ENCODE data around the gene NPFFR1.

DNA sequence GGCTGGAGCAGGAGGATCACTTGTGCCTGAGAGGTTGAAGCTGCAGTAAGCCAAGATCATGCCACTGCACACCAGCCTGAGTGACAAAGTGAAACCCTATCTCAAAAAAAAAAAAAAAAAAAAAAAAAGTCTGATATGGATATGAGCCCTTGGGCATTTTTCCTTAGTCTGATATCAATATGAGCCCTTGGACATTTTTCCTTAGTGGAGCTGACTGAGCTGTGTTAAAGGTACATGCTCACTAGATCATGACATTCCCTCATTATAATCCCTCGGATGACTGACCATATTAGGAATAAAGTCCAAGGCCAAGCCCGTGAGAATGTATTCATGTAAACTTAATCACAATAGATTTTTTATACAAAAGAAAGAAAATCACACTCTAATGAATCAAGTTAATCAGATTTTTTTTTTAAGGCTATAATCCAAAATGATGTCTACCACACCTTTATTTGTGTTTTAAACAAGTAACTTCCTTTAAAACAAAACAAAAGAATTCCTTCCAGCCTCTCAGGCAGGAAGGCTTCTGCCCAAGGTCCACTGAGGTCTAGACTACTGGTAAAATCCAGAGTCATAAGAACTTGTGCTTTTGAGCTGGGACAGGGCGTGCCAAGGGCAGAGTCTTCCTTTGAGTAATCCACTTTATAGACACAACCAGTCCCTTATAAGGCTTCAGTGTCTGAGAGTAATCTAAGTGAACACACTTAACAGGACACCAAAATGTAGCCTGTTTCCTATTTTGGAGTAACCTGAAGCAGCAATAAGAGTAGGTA is 56.1 kb downstream of the NPFFR1 start:
- TF ChIP-seq EZH2 (IDR thresholded peaks at IDR 0.05), result no peak
- no peak for TF ChIP-seq POLR2AphosphoS5 (IDR thresholded peaks at IDR 0.05; ENCODE audit: borderline replicate concordance, low read depth, low read length)
